Right lobe of liver (tissue), 6 donors: ENCODE results near the gene WFDC1. TPM values are rescaled to one million over a fixed set of nuclear protein-coding genes. Genes with fewer than 3 reads are reported as not detected.
A peak's percentile ranks its signal among the peaks of the same experiment; 100 is the strongest.

ENCODE experiments used
- ATAC-seq, 4 donors: fragments of 200-7000 bp; cut with Tn5 transposase; one replicate each; pipeline ENCODE4 v1.9.1; 2020; ENCODE audit warnings: mild to moderate bottlenecking in 4 of 4, moderate library complexity in 4 of 4
- DNase-seq, 3 donors: peaks; one replicate each; pipeline ENCODE4 v3.0.0-alpha.2; 2020
- H3K27ac ChIP-seq, 3 donors: fragments of 200-600 bp; one replicate each; pipeline ENCODE4 v1.8.0; 2022
- H3K27me3 ChIP-seq, 2 donors: fragments of 200-600 bp; one replicate each; pipeline ENCODE4 v1.8.0; 2022
- H3K36me3 ChIP-seq, 4 donors: fragments of 200-600 bp; sonication (generic) in 1 of 4; one replicate each; pipeline versions ENCODE4 v1.5.1 to v1.8.0; 2017 to 2022; ENCODE audit warnings: control low read depth in 1 of 4
- H3K4me1 ChIP-seq, 4 donors: fragments of 200-600 bp; sonication (generic) in 1 of 4; one replicate each; pipeline versions ENCODE4 v1.5.1 to v1.8.0; 2017 to 2022; ENCODE audit warnings: control low read depth in 1 of 4
- H3K4me3 ChIP-seq, 3 donors: fragments of 200-600 bp; one replicate each; pipeline ENCODE4 v1.8.0; 2022
- H3K9me3 ChIP-seq, 4 donors: fragments of 200-600 bp; sonication (generic) in 1 of 4; one replicate each; pipeline versions ENCODE4 v1.5.1 to v1.8.0; 2017 to 2022; ENCODE audit warnings: control low read depth in 1 of 4
- POLR2A ChIP-seq: fragments of 450-650 bp; IDR thresholded peaks from one replicate; pipeline ENCODE4 v1.6.1; 2017; ENCODE audit warnings: antibody characterized with exemption, mild to moderate bottlenecking
- WGBS: methylation state at CpG from one replicate; pipeline ENCODE4 v1.1.6; 2018; ENCODE audit warnings: low coverage, low lambda C conversion rate; ENCODE audit not compliant: insufficient coverage; ENCODE audit errors: missing lambda C conversion rate; 5-methylcytosine and 5-hydroxymethylcytosine counted together
- intact Hi-C, 2 donors: fragments of 100-400 bp; cut with DNase I; formaldehyde crosslinking; loops; one replicate each; pipeline versions ENCODE4 v1.11.2 to v1.14.1; 2022
- total RNA-seq, 6 experiments: library from RNA; depleted of rRNA in 2 of 6; stranded (reverse); fragments of >200 nt in 2 of 6; fragmentation: NEBNext Ultra II Directional in 3 of 6; extraction: Animal tissue kit (Norgen Biotek cat#: 25700) in 3 of 6; gene quantifications; one replicate each; pipeline versions ENCODE4 v1.1.0 to v1.2.4, GENCODE V29; 2016 to 2023
- TF ChIP-seq, protein P1 (sequence below), 4 donors: fragments of 200-600 bp in 3 of 4; fragments of 450-650 bp in 1 of 4; IDR thresholded peaks; one replicate each; pipeline versions ENCODE4 v1.5.1 to v1.8.0; 2016 to 2022; ENCODE audit warnings: antibody characterized with exemption in 4 of 4, mild to moderate bottlenecking in 2 of 4
- donor health status: DM: no; HTN: yes; CAD: no.
- donor health status: DM: no; HTN: no; CAD: no.
- donor health status: DM: no; HTN: no; CAD: no.
- donor health status: DM: no; HTN: yes; CAD: no.
- donor health status: DM: no; HTN: yes; CAD: no.

Gene WFDC1
- total RNA-seq, 6 experiments from 2014 or later: 0.64 to 5.0 (median 2.3) TPM

DNA sequence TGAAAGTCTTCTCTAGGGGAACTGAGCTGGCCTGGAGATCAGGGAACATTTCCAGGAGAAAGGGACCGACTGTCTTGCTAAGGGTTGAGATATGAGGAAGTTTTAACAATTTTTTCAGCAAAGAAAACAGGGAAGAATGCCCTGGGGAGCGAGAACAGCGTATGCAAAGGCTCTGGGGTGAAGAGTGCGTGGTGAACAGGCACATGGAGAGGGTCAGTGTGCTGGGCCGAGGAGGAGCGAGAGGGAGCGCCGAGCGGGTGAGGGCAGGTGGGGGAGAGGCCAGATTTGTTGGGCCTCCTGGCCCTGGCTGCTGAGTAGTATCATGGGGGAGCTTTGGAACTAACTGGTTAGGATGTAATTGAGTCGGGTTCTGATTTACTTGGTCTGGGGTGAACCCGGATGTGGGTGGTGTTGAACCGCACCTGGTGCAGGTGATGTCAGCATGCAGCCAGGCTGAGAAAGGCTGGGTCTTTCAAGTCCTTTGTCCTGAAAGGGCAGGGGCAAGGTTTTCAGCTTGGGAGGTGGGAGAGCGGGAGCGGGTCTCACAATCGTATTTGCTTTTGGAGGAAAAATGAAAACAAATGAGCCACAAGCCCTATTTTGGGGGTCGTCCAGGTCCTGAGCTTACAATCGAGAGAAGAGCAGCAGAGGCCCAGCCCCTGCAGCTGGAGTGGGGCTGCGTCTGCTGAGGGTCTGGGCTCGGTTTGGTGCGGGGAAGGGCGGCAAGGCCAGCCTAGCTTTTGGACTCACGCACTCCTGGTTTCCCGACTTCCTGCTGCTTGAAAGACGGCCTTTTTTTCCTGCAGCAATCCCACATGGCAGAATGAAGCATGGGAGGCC lies 11.1 kb upstream of the WFDC1 start:
- DNase-seq (no peak), ATAC-seq (no peak)
- H3K36me3 ChIP-seq: no peaks in the 10 kb centered on the region
- 66% methylated on average over 13 of the region's 24 CpGs for WGBS
- H3K27me3 ChIP-seq: no peaks in the 10 kb centered on the region
- TF ChIP-seq POLR2A: no peak
- TF ChIP-seq, protein P1, sequence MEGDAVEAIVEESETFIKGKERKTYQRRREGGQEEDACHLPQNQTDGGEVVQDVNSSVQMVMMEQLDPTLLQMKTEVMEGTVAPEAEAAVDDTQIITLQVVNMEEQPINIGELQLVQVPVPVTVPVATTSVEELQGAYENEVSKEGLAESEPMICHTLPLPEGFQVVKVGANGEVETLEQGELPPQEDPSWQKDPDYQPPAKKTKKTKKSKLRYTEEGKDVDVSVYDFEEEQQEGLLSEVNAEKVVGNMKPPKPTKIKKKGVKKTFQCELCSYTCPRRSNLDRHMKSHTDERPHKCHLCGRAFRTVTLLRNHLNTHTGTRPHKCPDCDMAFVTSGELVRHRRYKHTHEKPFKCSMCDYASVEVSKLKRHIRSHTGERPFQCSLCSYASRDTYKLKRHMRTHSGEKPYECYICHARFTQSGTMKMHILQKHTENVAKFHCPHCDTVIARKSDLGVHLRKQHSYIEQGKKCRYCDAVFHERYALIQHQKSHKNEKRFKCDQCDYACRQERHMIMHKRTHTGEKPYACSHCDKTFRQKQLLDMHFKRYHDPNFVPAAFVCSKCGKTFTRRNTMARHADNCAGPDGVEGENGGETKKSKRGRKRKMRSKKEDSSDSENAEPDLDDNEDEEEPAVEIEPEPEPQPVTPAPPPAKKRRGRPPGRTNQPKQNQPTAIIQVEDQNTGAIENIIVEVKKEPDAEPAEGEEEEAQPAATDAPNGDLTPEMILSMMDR (IDR thresholded peaks at IDR 0.05): no peak
- H3K4me1 ChIP-seq: no peaks in the 10 kb centered on the region
- H3K9me3 ChIP-seq: no peaks in the 10 kb centered on the region
- H3K27ac ChIP-seq: peak overlapping the region in 1 of 3 donors; percentile 51
- intact Hi-C loops: no loop called here
- no peak overlapping the region for H3K4me3 ChIP-seq

DNA sequence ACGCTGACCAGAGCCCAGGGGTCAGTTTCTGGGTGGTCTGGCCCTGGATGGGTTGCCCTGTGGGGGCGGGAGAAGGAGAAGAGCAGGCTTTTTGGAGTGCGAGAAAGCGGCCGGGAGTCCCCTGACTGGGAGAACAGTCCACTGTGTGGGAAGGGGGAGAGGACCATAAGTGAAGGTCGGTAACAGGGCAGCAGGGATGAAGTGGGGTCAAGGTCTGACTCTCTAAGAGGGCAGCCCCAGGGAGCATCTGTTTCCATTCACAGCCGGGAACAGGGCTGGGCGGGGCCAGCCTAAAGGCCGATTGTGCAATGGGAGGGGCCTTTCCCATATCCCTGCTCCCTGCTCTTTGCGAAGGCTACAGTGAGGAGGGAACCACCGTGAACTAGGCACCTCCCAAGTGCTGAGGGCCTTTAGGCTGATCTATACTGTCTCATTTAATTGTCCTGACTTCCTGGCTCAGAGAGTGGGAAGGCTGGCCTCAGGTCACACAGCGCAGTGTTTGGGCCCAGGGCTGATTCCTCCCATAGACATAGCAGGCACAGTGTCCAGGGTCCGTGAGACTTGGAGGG lies 10.4 kb upstream of the WFDC1 start:
- H3K27ac ChIP-seq: no peak overlapping the region
- peak; percentile 52 to 74 (median 62) for ATAC-seq
- 32% methylated on average over 9 of the region's 13 CpGs for WGBS
- H3K4me3 ChIP-seq: no peak overlapping the region
- TF ChIP-seq POLR2A: no peak
- TF ChIP-seq, protein P1 (IDR thresholded peaks at IDR 0.05): no peak
- DNase-seq: no peak
- H3K4me1 ChIP-seq: no peaks in the 10 kb centered on the region
- H3K36me3 ChIP-seq: no peaks in the 10 kb centered on the region
- intact Hi-C loops: no loop called here
- no peaks in the 10 kb centered on the region for H3K27me3 ChIP-seq
- H3K9me3 ChIP-seq: no peaks in the 10 kb centered on the region

DNA sequence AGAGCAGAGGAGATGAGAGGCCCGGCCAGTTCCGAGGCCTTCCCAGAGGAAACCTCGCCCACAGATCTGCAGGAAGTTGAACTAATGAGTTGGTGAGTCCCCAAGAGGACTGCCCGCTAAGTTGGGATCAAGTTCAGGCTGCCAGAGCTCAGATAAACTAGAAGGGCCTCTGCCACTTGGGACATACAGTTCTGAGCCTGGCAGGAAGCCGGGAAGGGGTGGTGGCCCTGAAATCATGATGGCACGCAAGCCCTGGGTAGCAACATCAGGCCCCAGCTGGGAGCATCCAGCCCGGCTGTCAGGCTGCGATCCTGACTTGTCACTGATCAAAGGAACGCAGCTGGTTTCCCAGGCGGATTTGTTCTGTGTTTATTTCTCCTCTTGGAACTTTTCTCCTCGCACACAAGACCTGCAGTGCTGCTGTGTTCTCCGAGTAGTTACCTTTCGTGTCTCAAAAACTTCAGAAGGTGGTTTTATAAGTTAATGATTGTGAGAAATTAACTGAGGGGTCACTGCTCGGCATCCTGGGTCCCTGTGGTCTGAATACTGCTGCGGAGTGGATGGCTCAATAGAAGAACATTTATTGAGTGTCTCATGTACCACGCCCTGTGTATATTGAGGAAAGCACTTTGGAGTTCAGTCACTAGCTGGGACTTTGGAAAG lies 8.0 kb upstream of the WFDC1 start:
- TF ChIP-seq, protein P1 (IDR thresholded peaks at IDR 0.05): no peak
- no peak for TF ChIP-seq POLR2A
- Histone ChIP-seq H3K9me3 (no peaks in the 10 kb centered on the region), H3K4me3 (no peak overlapping the region), H3K27ac (no peak overlapping the region), H3K27me3 (no peaks in the 10 kb centered on the region), H3K36me3 (no peaks in the 10 kb centered on the region), H3K4me1 (no peaks in the 10 kb centered on the region)
- WGBS: 42% methylated on average over 12 of the region's 16 CpGs
- peak in 1 of 4 donors; percentile 49 for ATAC-seq
- no peak for DNase-seq
- intact Hi-C loops: no loop called here

DNA sequence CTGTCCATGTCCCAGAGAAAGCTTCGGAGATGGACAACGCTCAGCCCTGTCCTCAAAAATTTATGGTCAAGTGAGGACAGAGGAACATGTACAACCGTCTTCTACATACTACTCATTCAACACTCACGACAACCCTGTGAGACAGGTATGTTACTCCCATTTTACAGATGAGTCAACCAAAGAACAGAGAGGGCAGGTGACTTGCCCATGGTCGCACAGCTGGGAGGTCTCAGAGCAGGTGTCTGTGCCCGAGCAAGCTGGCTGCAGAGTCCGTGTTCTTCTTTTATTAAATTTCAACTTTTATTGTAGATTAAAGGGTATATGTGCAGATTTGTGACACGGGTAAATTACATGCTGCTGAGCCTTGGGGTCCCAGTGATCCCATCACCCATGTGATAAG lies 5.8 kb upstream of the WFDC1 start:
- Histone ChIP-seq H3K9me3 (no peaks in the 10 kb centered on the region), H3K4me1 (no peaks in the 10 kb centered on the region), H3K36me3 (no peaks in the 10 kb centered on the region), H3K27me3 (no peaks in the 10 kb centered on the region), H3K27ac (no peak overlapping the region), H3K4me3 (no peak overlapping the region)
- 54% methylated on average over 8 of the region's 8 CpGs for WGBS
- no peak for ATAC-seq
- DNase-seq: no peak
- TF ChIP-seq POLR2A: no peak
- TF ChIP-seq, protein P1 (IDR thresholded peaks at IDR 0.05): no peak
- intact Hi-C loops: no loop called here
